HG03039 (cell line): ENCODE results near the gene SLC38A3.

Experiments used
- ATAC-seq: cut with Tn5 transposase; IDR thresholded peaks from one replicate; pipeline ENCODE4 v1.9.1; 2021; ENCODE audit warnings: mild to moderate bottlenecking, moderate library complexity; ENCODE audit not compliant: unreplicated experiment

The SLC38A3 gene

DNA sequence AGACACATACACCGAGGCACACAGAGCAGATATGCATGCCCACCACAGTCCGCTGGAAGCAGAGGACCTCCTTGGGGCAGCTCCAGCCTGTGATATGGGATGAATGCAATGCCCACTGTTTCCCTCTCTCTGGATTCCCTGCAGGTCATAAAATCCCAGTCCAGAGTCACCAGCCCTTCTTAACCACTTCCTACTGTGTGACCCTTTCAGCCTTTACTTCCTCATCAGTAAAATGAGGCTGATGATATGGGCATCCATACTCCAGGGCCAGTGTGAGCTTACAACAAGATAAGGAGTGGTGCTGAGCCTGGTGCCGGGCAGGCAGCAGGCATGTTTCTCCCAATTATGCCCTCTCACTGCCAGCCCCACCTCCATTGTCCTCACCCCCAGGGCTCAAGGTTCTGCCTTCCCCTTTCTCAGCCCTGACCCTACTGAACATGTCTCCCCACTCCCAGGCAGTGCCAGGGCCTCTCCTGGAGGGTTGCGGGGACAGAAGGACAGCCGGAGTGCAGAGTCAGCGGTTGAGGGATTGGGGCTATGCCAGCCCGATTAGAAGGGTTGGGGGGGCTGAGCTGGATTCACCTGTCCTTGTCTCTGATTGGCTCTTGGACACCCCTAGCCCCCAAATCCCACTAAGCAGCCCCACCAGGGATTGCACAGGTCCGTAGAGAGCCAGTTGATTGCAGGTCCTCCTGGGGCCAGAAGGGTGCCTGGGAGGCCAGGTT, 14.0 kb upstream of the SLC38A3 start, which contains the start of gene GNAT1:
Gene GNAT1, plus strand, starts transcription at position 675 of the 725 bp plus-strand sequence. CDS start 116 bp downstream, outside the sequence.
- no peak for ATAC-seq

DNA sequence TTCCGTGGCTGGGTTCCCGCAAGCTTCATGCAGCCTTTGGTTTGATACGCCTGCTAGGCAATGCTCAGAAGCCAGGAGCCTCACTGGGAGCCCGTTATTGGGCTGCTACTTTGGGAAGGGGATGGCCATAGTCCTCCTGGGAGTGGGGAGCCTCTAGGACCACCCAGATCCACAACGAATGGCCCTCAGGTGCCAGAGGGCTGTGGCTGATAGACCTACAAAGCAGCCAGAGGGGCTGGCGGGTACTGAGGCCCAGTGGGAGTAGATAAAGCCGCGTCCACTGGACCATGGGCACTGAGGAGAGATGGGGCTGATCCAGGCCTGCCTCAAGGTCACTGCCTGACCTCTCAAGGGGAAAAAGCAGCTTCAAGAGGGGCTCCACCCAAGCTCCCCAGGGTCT, 12.9 kb upstream of the SLC38A3 start:
- no peak for ATAC-seq

DNA sequence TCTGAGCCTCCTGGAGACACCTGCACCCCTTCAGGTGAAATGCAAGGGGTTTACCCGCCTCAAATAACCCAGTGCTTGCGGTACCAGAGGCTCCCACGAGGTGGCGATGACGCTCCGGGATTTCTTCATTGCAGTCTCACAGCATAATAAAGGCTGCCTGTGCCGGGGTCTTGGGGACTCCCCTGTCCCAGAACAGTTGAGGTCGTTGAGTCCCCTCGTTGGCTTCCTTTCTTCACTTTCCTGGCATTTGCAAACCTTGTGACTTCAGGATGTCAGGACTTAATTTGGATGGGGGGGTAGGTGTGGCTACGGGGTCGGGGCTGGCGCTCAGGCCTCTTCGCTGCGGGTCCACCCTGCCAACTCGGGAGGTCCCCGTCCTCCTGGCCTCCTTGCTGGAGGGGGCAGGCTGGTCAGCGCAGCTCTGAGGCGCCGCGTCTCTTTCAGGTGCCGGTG, 12.4 kb upstream of the SLC38A3 start:
- no peak for ATAC-seq

DNA sequence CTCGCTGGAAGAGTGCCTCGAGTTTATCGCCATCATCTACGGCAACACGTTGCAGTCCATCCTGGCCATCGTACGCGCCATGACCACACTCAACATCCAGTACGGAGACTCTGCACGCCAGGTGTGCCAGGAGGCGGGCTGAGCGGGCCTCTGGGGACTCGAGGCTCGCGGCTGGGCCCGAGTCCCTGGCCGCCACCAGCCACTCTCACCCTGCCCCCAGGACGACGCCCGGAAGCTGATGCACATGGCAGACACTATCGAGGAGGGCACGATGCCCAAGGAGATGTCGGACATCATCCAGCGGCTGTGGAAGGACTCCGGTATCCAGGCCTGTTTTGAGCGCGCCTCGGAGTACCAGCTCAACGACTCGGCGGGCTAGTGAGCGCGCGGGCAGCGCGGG, 11.8 kb upstream of the SLC38A3 start:
- ATAC-seq, result no peak

DNA sequence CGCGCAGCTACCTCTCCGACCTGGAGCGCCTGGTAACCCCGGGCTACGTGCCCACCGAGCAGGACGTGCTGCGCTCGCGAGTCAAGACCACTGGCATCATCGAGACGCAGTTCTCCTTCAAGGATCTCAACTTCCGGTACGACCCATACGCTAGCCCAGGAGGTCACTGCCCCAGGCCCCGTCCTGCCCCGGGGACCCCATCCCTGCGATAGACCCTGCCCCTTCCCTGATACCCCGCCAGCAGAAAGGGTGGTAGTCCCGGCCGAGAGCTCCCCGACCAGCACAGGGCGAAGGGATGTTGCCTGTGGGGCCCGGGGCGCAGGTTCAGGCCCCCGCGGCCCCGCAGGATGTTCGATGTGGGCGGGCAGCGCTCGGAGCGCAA, 11.3 kb upstream of the SLC38A3 start:
- ATAC-seq, result no peak

DNA sequence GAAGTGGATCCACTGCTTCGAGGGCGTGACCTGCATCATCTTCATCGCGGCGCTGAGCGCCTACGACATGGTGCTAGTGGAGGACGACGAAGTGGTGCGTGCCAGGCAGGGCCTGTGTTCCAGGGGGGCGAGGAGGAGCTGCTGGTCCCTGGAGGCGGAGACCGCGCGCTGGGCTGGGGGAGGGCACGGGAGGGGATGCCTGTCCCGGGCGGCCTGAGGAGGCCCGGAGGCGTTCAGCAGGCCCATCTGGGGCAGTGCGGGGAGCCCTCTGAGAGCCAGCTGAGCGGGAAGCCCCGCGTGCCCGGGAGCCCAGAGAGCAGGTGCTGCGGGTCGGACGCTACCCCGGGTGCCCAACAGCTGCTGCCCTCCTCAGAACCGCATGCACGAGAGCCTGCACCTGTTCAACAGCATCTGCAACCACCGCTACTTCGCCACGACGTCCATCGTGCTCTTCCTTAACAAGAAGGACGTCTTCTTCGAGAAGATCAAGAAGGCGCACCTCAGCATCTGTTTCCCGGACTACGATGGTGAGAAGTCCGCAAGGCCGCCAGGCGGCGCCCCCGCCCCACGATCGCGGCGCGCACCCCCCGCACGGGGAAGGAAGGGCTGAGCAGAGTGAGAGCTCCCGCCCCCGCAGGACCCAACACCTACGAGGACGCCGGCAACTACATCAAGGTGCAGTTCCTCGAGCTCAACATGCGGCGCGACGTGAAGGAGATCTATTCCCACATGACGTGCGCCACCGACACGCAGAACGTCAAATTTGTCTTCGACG, 10.8 kb upstream of the SLC38A3 start:
- ATAC-seq, result no peak

DNA sequence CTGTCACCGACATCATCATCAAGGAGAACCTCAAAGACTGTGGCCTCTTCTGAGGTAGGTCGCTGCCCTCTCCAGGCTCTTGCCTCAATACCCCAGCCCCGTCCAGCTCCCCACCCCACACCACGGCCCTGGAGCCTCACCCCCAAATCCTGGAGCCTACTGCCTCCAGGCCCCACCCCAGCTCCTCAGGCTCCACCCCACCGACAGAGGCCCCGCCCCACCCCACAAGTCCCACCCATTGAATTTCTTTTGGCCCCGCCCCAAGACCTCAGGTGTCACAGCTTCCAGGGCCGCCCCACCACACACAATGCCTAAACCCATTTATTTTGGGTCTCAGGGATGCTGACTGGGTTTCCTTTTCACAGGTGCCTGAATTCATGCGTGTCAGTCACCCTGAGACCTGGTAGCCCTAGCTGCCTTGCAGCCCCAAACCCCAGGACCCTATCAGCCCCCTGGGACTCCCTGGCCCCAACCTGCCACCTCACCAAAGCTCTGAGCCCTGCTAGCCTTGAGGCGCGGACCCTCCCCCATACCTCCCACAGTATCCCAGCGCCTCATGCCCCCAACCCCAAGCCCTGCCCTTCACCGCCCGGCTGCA, 10.1 kb upstream of the SLC38A3 start:
- no peak for ATAC-seq

DNA sequence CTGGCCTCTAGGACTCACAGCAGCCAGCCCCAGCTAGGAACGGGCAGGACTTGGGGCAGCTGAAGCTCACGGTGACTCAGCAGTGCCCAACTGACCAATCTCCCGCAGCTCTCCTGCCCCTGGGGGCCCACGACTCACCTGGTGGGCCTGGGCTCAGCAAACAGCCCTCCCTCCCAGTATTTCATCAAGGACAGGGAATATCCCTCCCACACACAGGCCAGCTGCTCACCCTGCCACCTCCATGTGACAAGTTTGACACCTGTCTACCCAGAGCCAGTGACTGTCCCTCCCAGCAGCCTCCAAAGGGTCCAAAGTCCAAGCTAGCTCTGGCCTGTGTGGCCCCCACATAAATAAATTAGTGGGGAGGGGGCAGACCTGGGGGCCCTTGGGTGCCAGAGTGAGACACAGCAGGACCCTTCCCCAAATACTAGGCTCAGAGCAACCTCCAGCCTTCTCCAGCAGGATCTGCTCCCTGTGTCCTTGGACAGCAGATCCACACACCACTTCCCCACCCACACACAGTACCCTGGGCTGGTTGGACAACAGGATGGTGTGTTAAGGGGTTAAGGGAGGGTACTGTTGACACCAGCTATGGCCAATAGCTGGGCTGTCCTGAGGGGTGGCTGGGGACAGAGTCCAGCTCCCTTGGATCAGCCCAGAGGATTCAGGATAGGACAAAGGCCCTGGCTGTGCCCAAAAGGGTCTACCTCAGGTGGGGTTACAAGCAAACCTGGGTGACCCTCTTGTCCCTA, 9.4 kb upstream of the SLC38A3 start:
- ATAC-seq, result no peak

DNA sequence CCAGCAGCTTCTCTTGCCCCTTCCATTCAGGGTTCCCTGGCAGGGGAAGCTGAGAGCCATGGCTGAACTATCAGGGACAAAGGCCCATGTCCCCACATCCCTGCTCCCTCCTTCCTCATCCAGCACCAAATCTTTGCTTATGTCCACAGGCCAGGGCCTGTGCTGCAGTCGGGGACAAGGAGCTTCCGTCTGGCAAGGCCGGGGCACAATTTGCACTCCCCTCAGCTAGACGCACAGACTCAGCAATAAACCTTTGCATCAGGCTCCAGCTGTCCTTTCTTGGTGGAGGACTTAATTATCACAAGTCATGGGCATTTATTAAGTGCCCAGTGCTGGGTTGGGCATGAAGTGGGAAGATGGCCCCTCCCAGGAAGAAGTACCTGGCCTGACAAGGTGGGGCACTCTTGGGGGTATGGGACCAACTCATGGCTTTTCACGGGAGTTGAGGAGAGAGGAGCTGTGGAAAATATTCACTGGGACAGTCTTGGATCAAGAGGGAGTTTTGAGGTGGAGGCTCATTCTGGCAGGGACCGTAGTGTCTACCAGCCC, 8.7 kb upstream of the SLC38A3 start:
- ATAC-seq, result no peak

DNA sequence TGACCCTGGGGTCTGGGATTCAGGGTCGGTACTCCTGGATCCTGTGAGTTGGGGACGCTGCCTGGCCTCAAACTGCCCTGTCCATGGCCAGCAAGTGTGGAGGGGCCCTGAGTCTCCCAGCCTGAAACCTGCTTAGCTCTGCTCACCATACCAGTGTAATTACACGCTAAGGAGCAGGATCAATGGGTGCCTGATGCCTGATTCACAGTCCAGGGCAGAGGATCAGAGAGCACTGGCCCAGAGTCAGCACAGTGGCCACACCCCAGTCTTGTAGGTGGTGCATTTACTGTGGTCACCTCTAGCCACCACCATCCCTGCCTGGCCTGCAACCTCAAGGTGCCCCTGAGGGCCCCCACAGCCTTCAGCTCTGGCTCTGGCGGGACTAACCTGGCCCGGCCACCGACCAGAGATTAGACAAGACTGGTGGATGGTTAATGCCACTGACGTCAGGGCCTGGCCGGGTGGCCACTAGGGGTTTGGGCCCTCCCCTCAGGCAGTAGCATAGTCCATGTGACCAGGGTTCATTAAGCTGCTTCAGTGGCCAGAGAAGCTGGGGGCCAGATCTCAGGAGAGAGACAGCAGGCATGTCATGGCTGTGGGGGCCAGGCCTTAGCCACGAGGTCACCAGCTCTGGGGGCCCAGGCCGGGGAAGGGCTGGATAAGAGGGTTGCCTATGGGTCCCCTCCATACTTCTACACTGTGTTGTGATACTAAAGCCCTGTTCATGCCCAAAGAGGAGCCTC, 3.3 kb upstream of the SLC38A3 start:
- ATAC-seq, result no peak

DNA sequence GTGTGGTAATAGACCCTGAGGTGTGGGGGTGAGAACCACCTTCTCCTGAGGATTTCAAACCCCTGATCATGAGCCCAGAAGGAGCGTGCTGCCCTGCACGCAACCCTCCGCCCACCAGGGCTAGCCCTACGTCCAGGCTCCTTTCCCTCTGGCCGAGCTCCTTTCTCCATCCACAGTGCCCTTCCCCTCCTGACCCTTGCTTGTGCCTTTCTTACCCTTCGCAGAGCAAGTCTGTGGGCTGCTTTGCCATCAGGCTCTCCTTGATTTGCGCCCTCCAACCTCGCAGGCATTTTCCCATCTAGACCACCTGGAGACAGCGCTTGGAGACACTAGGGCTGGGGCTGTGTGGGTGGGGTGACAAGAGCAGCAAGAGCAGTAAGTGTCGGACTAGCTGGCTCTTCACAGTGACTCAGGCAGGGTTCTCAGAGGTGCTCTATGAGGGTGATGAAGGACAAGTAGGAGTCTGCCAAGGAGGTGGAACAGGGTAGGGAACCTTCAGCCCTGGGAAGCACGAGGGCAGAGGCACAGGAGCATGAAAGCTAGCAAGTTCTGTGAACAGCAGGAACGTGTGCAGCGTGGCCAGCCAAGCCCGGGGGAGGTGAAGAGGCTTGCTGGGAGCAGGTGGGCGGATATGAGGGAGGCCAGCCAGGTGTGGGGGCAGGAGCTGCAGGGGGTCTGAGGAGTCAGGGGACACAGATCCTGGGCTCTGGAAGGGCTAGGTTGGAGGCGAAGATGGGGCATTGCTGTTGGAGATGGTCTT, 2.5 kb upstream of the SLC38A3 start:
- no peak for ATAC-seq

DNA sequence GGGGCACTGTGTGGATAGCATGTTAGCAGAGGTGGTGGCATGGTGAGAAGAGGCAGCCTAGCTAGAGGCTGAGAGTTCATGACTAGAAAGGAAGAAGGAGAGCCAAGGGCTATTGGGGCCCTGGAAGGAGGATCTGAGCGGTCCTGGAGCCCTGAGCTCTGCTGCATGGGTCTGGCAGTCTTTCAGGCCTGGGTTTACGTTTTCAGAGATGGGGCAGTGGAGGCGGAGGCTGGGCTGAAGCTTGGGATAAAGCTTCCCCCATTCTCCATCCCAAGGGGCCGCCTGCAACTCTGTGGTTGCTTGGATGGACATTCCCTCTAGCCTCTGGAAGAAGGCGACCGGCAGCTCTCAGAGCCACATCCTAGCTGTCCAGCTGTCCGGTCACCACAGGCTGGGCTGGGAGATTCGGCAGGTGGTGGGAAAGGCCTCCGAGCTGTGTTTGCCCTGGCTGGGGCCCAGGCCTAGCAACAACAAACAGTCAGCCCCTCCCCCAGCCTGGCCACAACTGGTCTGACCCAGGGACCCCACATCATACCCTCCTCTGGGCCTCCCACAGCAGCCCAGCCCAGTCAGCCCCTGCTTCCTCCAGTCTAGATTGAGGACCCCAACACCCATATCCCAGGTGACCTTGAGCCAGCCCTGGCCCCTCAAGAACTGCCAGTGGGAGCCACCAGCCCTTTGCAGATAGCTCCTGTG, 1.8 kb upstream of the SLC38A3 start:
- ATAC-seq, result no peak

DNA sequence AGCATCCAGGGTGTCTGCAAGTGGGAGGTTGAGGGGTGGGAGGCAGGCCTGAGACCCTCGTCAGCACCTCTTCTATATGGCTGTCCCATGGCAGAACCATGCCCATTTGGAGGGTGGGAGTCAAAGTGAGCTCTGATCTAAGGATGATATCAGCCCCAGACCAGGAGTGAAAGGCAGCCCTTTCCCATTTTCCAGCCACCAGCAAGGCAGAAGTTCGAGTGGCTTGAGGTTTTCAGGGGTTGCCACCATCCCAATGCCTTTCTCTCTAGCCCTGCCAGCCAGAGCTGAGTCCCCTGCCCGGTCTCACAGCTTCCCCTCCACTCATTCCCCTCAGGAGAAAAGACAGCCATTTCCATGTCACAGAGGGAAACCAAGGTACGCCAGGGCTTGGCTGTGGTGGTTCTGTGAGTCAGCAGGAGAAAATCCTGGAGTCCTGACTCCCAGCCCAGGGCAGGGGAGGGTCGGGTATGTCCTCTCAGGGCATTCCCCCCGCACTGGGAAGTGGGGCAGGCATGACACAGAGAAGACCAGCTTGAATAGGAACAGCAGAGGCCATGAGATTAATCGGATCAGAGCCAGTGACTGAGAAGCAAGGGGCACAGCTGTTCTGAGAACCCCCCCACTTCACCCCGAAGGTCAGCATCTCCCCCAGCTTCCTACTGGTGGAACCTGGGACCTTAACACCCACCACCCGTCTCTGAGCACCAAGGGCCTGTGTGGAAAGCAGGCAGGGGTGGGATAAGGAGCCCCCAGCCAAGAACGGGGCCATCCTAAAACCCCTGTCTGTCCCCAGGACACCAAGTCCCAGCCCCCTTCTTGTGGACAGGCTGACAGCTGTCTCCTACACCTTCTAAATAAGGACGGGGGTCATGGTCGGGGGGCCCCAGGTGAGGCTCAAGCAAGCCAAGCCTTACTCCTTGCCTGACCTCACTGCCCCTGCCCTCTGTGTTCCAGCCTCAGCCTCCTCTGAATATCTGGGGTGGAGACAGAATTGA, 965 bp upstream of the SLC38A3 start:
- ATAC-seq, result no peak

DNA sequence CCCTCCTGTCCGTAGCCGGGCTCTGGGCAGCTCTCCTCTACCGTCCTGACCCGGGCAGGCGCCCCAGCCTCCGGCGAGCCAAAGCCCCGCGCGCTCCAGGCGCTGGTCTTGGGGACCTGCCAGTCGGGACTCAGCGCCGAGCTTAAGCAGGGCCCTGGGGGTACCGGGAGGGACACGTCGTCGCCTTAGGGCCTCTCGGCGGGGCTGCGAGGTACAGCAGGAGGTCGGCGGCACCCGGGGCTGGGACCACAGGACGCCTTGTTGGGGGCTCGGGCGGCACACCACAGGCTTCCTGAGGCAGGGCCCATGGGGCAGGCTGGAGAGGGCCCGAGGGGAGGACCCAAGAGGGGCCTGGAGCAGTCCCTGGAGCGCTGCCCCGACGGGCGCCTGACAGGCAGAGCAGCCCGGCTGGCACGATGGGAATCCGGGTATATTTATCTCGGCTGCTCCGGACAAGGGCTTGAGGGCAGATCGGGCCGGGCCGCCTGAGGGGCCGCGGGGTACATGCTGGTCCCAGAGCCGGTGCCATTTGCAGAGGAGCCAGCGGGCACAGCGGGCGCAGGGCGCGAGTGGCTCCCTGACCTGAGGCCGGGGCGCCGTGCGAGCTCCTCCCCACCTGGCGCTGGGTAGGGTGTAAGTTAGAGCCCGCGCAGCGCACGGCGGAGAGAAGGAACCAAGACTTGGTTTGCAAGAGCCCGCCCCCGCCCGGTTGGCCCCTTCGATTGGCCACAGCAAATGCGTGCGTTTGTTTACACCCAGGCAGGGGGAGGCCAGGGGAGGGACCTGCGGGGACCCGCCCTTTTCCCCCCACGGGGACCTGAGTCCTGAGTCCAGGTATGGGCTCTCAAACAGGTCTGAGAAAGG, 574 bp downstream of the SLC38A3 start:
- no peak for ATAC-seq

DNA sequence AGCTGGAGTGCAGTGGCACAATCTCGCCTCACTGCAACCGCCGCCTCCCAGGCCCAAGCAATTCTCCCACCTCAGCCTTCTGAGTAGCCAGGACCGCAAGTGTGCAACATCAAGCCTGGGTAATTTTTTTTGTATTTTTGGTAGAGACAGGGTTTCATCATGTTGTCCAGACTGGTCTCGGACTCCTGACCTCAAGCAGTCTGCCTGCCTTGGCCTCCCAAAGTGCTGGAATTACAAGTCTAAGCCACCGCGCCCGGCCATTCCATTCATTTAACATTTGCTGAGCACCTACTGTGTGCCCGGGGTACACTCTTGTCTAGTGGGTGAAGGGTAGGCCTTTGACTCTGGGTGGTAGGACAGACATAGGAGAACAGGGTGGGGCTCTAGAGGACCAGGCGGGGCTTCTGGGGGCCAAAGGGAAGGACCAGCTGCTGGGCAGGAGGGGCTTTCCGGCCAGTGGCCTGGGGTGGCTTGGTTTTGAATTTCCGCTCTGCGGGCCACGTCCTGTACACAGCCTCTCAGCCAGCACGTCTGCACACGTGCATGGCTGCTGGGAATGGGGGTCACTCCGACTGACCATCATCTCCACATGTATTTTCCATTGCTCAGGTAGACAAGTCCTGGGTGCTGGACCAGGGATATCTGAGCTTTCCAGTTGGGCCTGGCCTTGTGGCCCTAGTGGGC, 2.4 kb downstream of the SLC38A3 start:
- ATAC-seq, result no peak

DNA sequence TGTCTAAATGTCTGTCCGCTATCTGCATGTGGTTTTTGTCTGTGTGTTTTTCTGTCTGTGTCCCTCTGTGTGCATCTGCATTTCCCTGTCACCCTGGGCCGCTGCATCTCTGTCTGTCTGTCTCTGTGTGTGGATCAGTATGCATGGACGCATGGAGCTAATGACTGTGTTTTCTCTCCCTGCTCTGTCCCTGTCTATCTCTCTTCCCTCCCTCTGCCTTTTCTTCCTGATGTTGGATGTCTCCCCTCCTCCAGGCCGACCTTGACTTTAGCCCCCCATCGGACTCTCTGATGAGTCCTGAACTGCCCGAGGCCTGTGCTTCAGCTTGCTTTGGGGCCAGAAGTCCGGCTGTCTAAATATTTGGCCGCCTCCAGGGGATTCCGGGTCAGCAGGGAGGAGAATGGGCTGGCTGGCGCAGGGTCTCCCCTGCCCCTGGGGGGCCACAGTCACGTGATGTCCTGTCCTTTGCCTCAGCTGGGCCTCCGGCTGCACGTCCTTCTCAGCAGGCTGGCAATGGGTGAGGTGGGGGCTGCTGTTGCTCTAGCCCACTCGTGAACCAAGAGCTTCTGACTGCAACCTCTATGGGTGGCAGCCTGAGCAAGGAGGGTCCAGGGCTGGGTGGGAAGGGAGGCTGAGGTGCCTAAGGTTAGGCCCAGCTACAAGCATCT, 3.7 kb downstream of the SLC38A3 start:
- no peak for ATAC-seq
